ENCODE data around the gene CDK9.
A peak's percentile ranks its signal among the peaks of the same experiment; 100 is the strongest.

CDK9 gene

DNA sequence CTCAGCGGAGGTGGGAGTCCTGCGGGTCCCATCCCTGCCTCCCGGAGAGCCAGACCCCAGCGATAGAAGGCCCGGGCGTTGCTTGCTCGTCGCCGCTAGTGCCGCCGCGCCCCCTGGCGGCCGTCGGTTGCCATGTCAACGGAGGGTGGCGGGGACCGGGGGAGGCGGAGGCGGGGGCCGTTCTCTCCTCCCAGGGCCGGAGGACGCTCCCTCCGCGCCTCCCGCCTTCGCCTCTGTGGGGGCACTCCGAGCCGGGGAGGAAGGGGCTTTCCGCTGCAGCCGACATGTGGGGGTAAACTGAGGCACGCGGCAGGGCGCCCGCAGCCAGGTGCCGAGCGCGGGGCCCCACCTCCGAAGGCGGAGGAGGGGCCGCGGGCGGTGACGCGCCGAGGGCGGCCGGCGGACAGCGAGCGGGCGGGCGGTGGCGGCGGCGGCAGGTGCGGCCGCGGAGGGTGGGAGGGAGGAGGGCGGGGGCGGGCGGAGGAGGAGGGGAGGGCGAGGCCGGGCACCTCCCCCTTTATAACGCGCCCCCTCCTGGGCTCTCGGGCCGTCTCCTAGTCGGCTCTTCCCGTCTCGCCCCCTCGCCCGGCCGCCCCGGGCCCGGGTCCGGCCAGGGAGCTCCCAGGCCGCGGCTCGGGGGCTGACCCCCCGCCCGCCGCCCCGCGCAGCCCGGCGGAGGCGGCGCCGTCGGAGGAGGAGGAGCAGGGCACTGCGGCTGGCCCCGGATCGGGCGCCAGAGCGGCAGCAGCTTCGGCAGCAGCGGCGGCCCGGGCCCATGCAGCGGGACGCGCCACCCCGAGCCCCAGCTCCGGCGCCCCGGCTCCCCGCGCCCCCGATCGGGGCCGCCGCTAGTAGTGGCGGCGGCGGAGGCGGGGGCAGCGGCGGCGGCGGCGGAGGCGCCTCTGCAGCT is 556 bp upstream of the CDK9 start:
- peaks cover 3% of the 10 kb centered on the region for H3K79me2 ChIP-seq
- H3K27ac ChIP-seq, result peak overlapping the region; percentile 69
- peak overlapping the region; percentile 67 for H3K4me3 ChIP-seq (ENCODE audit: low read depth, low read length)
- H3K9me3 ChIP-seq (ENCODE audit: control insufficient read depth, low read length), result no peaks in the 10 kb centered on the region
- H3K4me2 ChIP-seq (ENCODE audit: low read length), result peak overlapping the region; percentile 77
- peak; percentile 89 for TF ChIP-seq CTCF (IDR thresholded peaks at IDR 0.05)
- no peaks in the 10 kb centered on the region for H3K36me3 ChIP-seq (ENCODE audit: control insufficient read depth, insufficient read depth, low read length)
- H3K9ac ChIP-seq, result no peak overlapping the region
- no peaks in the 10 kb centered on the region for H3K4me1 ChIP-seq
- no peaks in the 10 kb centered on the region for H3K27me3 ChIP-seq (ENCODE audit: control insufficient read depth, insufficient read depth, low read length)
- peak overlapping the region; percentile 75 for H2AFZ ChIP-seq

- no peaks in the 10 kb centered on the region for H3K36me3 ChIP-seq (ENCODE audit: control insufficient read depth, insufficient read depth, low read length)
- H3K27ac ChIP-seq, result peak overlapping the region; percentile 83
- no peaks in the 10 kb centered on the region for H3K27me3 ChIP-seq (ENCODE audit: control insufficient read depth, insufficient read depth, low read length)
These were observed 905 bp downstream of the CDK9 start for GRCh38 chr9:127786773-127787104.

GRCh38 chr9:127788337-127789011 is 2.6 kb downstream of the CDK9 start:
- TF ChIP-seq CTCF (IDR thresholded peaks at IDR 0.05), result no peak
- peaks cover 3% of the 10 kb centered on the region for H3K79me2 ChIP-seq
- no peak overlapping the region for H3K27ac ChIP-seq
- H3K9me3 ChIP-seq (ENCODE audit: control insufficient read depth, low read length), result no peaks in the 10 kb centered on the region
- H3K9ac ChIP-seq, result no peak overlapping the region
- no peak overlapping the region for H2AFZ ChIP-seq
- no peak overlapping the region for H3K4me3 ChIP-seq (ENCODE audit: low read depth, low read length)
- no peaks in the 10 kb centered on the region for H3K36me3 ChIP-seq (ENCODE audit: control insufficient read depth, insufficient read depth, low read length)
- no peaks in the 10 kb centered on the region for H3K27me3 ChIP-seq (ENCODE audit: control insufficient read depth, insufficient read depth, low read length)
- no peaks in the 10 kb centered on the region for H3K4me1 ChIP-seq
- H3K4me2 ChIP-seq (ENCODE audit: low read length), result no peak overlapping the region

More at GRCh38 chr9:127786773-127787104, 905 bp downstream of the CDK9 start:
- Histone ChIP-seq H3K4me3 (ENCODE audit: low read depth, low read length) (peak overlapping the region; percentile 98), H3K4me2 (ENCODE audit: low read length) (peak overlapping the region; percentile 63), H3K79me2 (peaks cover 3% of the 10 kb centered on the region), H3K4me1 (no peaks in the 10 kb centered on the region), H3K9me3 (ENCODE audit: control insufficient read depth, low read length) (no peaks in the 10 kb centered on the region), H2AFZ (no peak overlapping the region), H3K9ac (no peak overlapping the region)
- peak; percentile 27 for TF ChIP-seq CTCF (IDR thresholded peaks at IDR 0.05)

- TF ChIP-seq CTCF (IDR thresholded peaks at IDR 0.05), result no peak
- Histone ChIP-seq H3K4me3 (ENCODE audit: low read depth, low read length) (no peak overlapping the region), H3K36me3 (ENCODE audit: control insufficient read depth, insufficient read depth, low read length) (no peaks in the 10 kb centered on the region)
These were observed 3.3 kb downstream of the CDK9 start for GRCh38 chr9:127789179-127789578.

More at GRCh38 chr9:127789179-127789578, 3.3 kb downstream of the CDK9 start:
- no peak overlapping the region for H2AFZ ChIP-seq
- H3K27me3 ChIP-seq (ENCODE audit: control insufficient read depth, insufficient read depth, low read length), result no peaks in the 10 kb centered on the region
- no peak overlapping the region for H3K9ac ChIP-seq
- H3K4me1 ChIP-seq, result no peaks in the 10 kb centered on the region
- H3K79me2 ChIP-seq, result peaks cover 3% of the 10 kb centered on the region
- H3K4me2 ChIP-seq (ENCODE audit: low read length), result no peak overlapping the region
- H3K27ac ChIP-seq, result no peak overlapping the region
- no peaks in the 10 kb centered on the region for H3K9me3 ChIP-seq (ENCODE audit: control insufficient read depth, low read length)
